ENCODE results near the gene PDCD6IP.
"Not testable (repeated sequence)": the region's sequence is repeated elsewhere in the genome, so short reads cannot be mapped to it uniquely, and the experiment has no call there.

Gene PDCD6IP

GRCh38 chr3:33798418-33799201 lies at the start of gene PDCD6IP:
Gene PDCD6IP (plus strand): TSS chr3:33798630. CDS start chr3:33798729, 99 bp downstream.
- peak; percentile 92 for DNase-seq (ENCODE audit: low spot score)

GRCh38 chr3:33749546-33750210 lies 48.8 kb upstream of the PDCD6IP start:
- no peak for DNase-seq (ENCODE audit: low spot score)

- no peak for DNase-seq (ENCODE audit: low spot score)
These were observed 48.2 kb upstream of the PDCD6IP start for GRCh38 chr3:33750211-33750548.

GRCh38 chr3:33751336-33751735 lies 47.1 kb upstream of the PDCD6IP start:
- DNase-seq (ENCODE audit: low spot score), result no peak

- not testable (repeated sequence) for DNase-seq (ENCODE audit: low spot score)
These were observed 44.0 kb upstream of the PDCD6IP start for GRCh38 chr3:33754391-33754790.

- no peak for DNase-seq (ENCODE audit: low spot score)
These were observed 40.1 kb upstream of the PDCD6IP start for GRCh38 chr3:33758281-33758680.

- DNase-seq (ENCODE audit: low spot score), result no peak
These were observed 39.6 kb upstream of the PDCD6IP start for GRCh38 chr3:33758864-33759263.

- no peak for DNase-seq (ENCODE audit: low spot score)
These were observed 29.7 kb upstream of the PDCD6IP start for GRCh38 chr3:33768578-33769330.

- no peak for DNase-seq (ENCODE audit: low spot score)
These were observed 24.8 kb upstream of the PDCD6IP start for GRCh38 chr3:33773637-33774036.

- DNase-seq (ENCODE audit: low spot score), result no peak
These were observed 23.1 kb upstream of the PDCD6IP start for GRCh38 chr3:33775363-33775762.

GRCh38 chr3:33777996-33778395 lies 20.4 kb upstream of the PDCD6IP start:
- no peak for DNase-seq (ENCODE audit: low spot score)

GRCh38 chr3:33779751-33780150 lies 18.7 kb upstream of the PDCD6IP start:
- DNase-seq (ENCODE audit: low spot score), result no peak

- DNase-seq (ENCODE audit: low spot score), result not testable (repeated sequence)
These were observed 17.0 kb upstream of the PDCD6IP start for GRCh38 chr3:33781413-33781812.

GRCh38 chr3:33786565-33787327 lies 11.7 kb upstream of the PDCD6IP start:
- DNase-seq (ENCODE audit: low spot score), result no peak

GRCh38 chr3:33787328-33788009 lies 11.0 kb upstream of the PDCD6IP start:
- peak; percentile 51 for DNase-seq (ENCODE audit: low spot score)

- no peak for DNase-seq (ENCODE audit: low spot score)
These were observed 9.1 kb upstream of the PDCD6IP start for GRCh38 chr3:33789183-33789954.

GRCh38 chr3:33790091-33790490 lies 8.3 kb upstream of the PDCD6IP start:
- DNase-seq (ENCODE audit: low spot score), result no peak

- DNase-seq (ENCODE audit: low spot score), result no peak
These were observed 6.8 kb upstream of the PDCD6IP start for GRCh38 chr3:33791477-33792166.

GRCh38 chr3:33792167-33792892 lies 6.1 kb upstream of the PDCD6IP start:
- no peak for DNase-seq (ENCODE audit: low spot score)

All from globus pallidus (tissue), 1 donor.